Thymus (tissue), 11 donors: ENCODE data around the gene DNM3. TPM values are rescaled to one million over a fixed set of nuclear protein-coding genes. Genes with fewer than 3 reads are reported as not detected.

Experiments used
- DNase-seq, 9 donors: peaks; one replicate each; pipeline ENCODE4 v3.0.0-alpha.2; 2013; ENCODE audit warnings: low spot score in 9 of 9, low read depth in 6 of 9, missing footprints in 1 of 9
- H3K27ac ChIP-seq, 2 donors: one replicate each; pipeline ENCODE4 v1.5.1; 2013; ENCODE audit warnings: control low read depth in 1 of 2, low read depth in 1 of 2, low read length in 1 of 2, mild to moderate bottlenecking in 1 of 2, moderate library complexity in 1 of 2
- H3K27me3 ChIP-seq, 2 donors: one replicate each; pipeline ENCODE4 v1.5.1; 2013; ENCODE audit warnings: low read length in 1 of 2; ENCODE audit not compliant: control insufficient read depth in 2 of 2, insufficient read depth in 1 of 2
- H3K36me3 ChIP-seq, 2 donors: one replicate each; pipeline ENCODE4 v1.5.1; 2013; ENCODE audit warnings: low read length in 1 of 2, mild to moderate bottlenecking in 1 of 2, moderate library complexity in 1 of 2; ENCODE audit not compliant: control insufficient read depth in 2 of 2, insufficient read depth in 2 of 2
- H3K4me1 ChIP-seq, 2 donors: one replicate each; pipeline ENCODE4 v1.5.1; 2013; ENCODE audit warnings: low read length in 2 of 2; ENCODE audit not compliant: control insufficient read depth in 2 of 2, insufficient read depth in 2 of 2
- H3K4me3 ChIP-seq, 2 donors: one replicate each; pipeline ENCODE4 v1.5.1; 2013; ENCODE audit warnings: low read length in 2 of 2, control low read depth in 1 of 2, mild to moderate bottlenecking in 1 of 2
- H3K9me3 ChIP-seq, 2 donors: one replicate each; pipeline ENCODE4 v1.5.1; 2013; ENCODE audit warnings: low read length in 1 of 2, mild to moderate bottlenecking in 1 of 2; ENCODE audit not compliant: control insufficient read depth in 2 of 2, insufficient read depth in 1 of 2
- WGBS: extraction: QIAGEN DNeasy Blood & Tissue Kit; methylation state at CpG from one replicate; pipeline ENCODE4 v1.1.7; 2013; 5-methylcytosine and 5-hydroxymethylcytosine counted together
- polyA plus RNA-seq: library from polyadenylated mRNA; stranded (reverse); fragments of 200-250 nt; gene quantifications from one replicate; pipeline ENCODE4 v1.2.3, GENCODE V29; 2013
- total RNA-seq: library from RNA; stranded (reverse); fragments of 120-200 nt; gene quantifications from one replicate; pipeline ENCODE4 v1.2.4, GENCODE V29; 2013
- donor health status: healthy.

DNM3 gene
- total and polyA plus RNA-seq, 2 donors: 1.9 to 2.2 TPM

- no peaks in the 10 kb centered on the region for H3K4me1 ChIP-seq
- H3K27ac ChIP-seq: no peak overlapping the region
- DNase-seq: no peak
- 90% methylated on average over 1 of the region's 1 CpG for WGBS
- no peak overlapping the region for H3K4me3 ChIP-seq
- no peaks in the 10 kb centered on the region for H3K9me3 ChIP-seq
- H3K36me3 ChIP-seq: no peaks in the 10 kb centered on the region
- H3K27me3 ChIP-seq: no peaks in the 10 kb centered on the region
Observed at GRCh38 chr1:171937938-171938337, 96.6 kb downstream of the DNM3 start.

- DNase-seq: no peak
- H3K27me3 ChIP-seq: no peaks in the 10 kb centered on the region
- H3K27ac ChIP-seq: no peak overlapping the region
- H3K36me3 ChIP-seq: no peaks in the 10 kb centered on the region
- H3K4me3 ChIP-seq: no peak overlapping the region
- no peaks in the 10 kb centered on the region for H3K4me1 ChIP-seq
- H3K9me3 ChIP-seq: no peaks in the 10 kb centered on the region
- WGBS: 95% methylated on average over 4 of the region's 4 CpGs
Observed at GRCh38 chr1:171939740-171940139, 98.4 kb downstream of the DNM3 start.

GRCh38 chr1:171940368-171940767, 99.1 kb downstream of the DNM3 start:
- no peak for DNase-seq
- no peaks in the 10 kb centered on the region for H3K36me3 ChIP-seq
- no peaks in the 10 kb centered on the region for H3K9me3 ChIP-seq
- H3K4me1 ChIP-seq: no peaks in the 10 kb centered on the region
- no peak overlapping the region for H3K4me3 ChIP-seq
- no peaks in the 10 kb centered on the region for H3K27me3 ChIP-seq
- no peak overlapping the region for H3K27ac ChIP-seq

- Histone ChIP-seq H3K36me3 (no peaks in the 10 kb centered on the region), H3K9me3 (no peaks in the 10 kb centered on the region), H3K27ac (no peak overlapping the region), H3K4me3 (no peak overlapping the region), H3K4me1 (no peaks in the 10 kb centered on the region), H3K27me3 (no peaks in the 10 kb centered on the region)
- no peak for DNase-seq
- 94% methylated on average over 1 of the region's 1 CpG for WGBS
Observed at GRCh38 chr1:171941920-171942319, 100.6 kb downstream of the DNM3 start.

GRCh38 chr1:171943973-171944561, 102.8 kb downstream of the DNM3 start:
- 96% methylated on average over 3 of the region's 3 CpGs for WGBS
- no peak for DNase-seq
- Histone ChIP-seq H3K4me1 (no peaks in the 10 kb centered on the region), H3K27ac (no peak overlapping the region), H3K4me3 (no peak overlapping the region), H3K9me3 (no peaks in the 10 kb centered on the region), H3K36me3 (no peaks in the 10 kb centered on the region), H3K27me3 (no peaks in the 10 kb centered on the region)

GRCh38 chr1:171948511-171948910, 107.2 kb downstream of the DNM3 start:
- WGBS: 18% methylated on average over 1 of the region's 1 CpG
- no peak for DNase-seq

GRCh38 chr1:171949316-171949715, 108.0 kb downstream of the DNM3 start:
- Histone ChIP-seq H3K27me3 (no peaks in the 10 kb centered on the region), H3K4me1 (no peaks in the 10 kb centered on the region), H3K27ac (no peak overlapping the region), H3K36me3 (no peaks in the 10 kb centered on the region), H3K9me3 (no peaks in the 10 kb centered on the region), H3K4me3 (no peak overlapping the region)
- over 99% methylated on average over 2 of the region's 2 CpGs for WGBS
- DNase-seq: no peak

More at GRCh38 chr1:171948511-171948910, 107.2 kb downstream of the DNM3 start:
- Histone ChIP-seq H3K9me3 (no peaks in the 10 kb centered on the region), H3K27ac (no peak overlapping the region), H3K27me3 (no peaks in the 10 kb centered on the region), H3K36me3 (no peaks in the 10 kb centered on the region), H3K4me1 (no peaks in the 10 kb centered on the region), H3K4me3 (no peak overlapping the region)

- no peak for DNase-seq
- WGBS: 90% methylated on average over 1 of the region's 1 CpG
- Histone ChIP-seq H3K27ac (no peak overlapping the region), H3K27me3 (no peaks in the 10 kb centered on the region), H3K4me1 (no peaks in the 10 kb centered on the region), H3K36me3 (no peaks in the 10 kb centered on the region), H3K9me3 (no peaks in the 10 kb centered on the region), H3K4me3 (no peak overlapping the region)
Observed at GRCh38 chr1:171953835-171954234, 112.5 kb downstream of the DNM3 start.

- Histone ChIP-seq H3K27me3 (no peaks in the 10 kb centered on the region), H3K9me3 (no peaks in the 10 kb centered on the region), H3K27ac (no peak overlapping the region), H3K36me3 (no peaks in the 10 kb centered on the region), H3K4me3 (no peak overlapping the region), H3K4me1 (no peaks in the 10 kb centered on the region)
- DNase-seq: no peak
- 96% methylated on average over 4 of the region's 4 CpGs for WGBS
Observed at GRCh38 chr1:171954361-171954760, 113.1 kb downstream of the DNM3 start.

- WGBS: 99% methylated on average over 1 of the region's 1 CpG
- H3K9me3 ChIP-seq: no peaks in the 10 kb centered on the region
- H3K27ac ChIP-seq: no peak overlapping the region
- no peak for DNase-seq
- H3K36me3 ChIP-seq: no peaks in the 10 kb centered on the region
- peaks cover 0 to 3% of the 10 kb centered on the region in 2 donors for H3K4me1 ChIP-seq
- H3K4me3 ChIP-seq: no peak overlapping the region
- no peaks in the 10 kb centered on the region for H3K27me3 ChIP-seq
Observed at GRCh38 chr1:171961861-171962260, 120.6 kb downstream of the DNM3 start.
